GM21526 (cell line): ENCODE data around the gene ERAS.
"Not testable (repeated sequence)": the region's sequence is repeated elsewhere in the genome, so short reads cannot be mapped to it uniquely, and the experiment has no call there.

ENCODE experiments used
- ATAC-seq: cut with Tn5 transposase; IDR thresholded peaks from one replicate; pipeline ENCODE4 v1.9.1; 2021; ENCODE audit warnings: moderate library complexity; ENCODE audit not compliant: unreplicated experiment, low FRiP score

Gene ERAS

DNA sequence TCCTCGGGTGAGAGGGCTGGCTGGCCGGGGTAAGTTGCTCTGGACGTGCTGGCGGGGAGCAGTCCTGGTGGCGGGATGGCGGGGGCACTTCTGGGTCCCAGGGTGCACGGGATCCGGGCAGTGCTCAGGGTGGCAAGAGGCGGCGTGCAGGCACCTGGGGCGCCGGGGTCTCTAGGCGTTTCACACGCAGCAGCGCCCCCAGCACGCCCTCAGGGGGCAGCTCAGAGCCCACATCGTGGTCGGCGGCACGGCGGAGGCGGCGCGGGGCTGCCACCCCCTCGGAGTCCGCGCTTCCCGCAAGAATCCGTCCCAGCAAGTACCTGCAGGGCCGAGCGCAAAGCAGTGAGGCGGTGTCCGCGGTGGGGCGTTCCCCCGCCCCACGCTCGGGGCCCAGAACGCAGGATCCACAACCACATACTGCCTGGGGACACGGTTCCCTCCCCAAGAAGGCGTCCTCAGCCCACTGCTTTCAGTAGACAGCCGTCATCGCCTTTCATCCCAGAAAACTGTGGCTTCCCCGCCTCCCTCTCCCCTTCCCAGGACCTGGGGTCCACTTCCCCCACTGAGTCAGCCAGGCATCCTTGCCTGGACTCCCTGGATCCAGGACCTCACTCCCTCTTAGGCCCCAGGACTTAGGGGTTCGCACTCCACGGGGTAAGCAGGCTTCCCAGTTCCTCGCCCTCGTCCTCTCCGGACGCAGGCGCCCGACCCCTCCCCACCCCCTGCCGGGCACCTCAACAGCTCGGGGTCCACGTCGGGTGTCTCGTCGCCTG, 5.0 kb downstream of the ERAS start:
- no peak for ATAC-seq

DNA sequence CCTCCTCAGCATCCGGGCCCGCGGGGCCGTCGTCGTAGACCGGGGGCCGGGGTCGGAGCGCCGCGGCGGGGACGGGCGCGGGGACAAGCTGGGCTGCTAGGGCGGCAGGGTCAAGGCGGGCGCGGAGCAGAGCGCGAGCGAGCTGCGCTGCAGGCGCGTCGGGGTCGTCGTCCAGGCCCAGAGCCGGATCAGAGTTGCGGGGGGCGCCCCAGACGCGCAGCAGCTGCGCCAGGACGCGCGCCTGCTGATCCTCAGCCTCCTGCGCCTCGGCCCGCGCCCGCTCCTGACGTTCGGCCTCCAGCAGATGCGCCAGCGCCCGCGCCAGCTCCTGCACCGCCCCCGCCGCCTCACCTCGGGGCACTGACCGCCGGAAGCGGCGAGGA, 5.6 kb downstream of the ERAS start:
- no peak for ATAC-seq

DNA sequence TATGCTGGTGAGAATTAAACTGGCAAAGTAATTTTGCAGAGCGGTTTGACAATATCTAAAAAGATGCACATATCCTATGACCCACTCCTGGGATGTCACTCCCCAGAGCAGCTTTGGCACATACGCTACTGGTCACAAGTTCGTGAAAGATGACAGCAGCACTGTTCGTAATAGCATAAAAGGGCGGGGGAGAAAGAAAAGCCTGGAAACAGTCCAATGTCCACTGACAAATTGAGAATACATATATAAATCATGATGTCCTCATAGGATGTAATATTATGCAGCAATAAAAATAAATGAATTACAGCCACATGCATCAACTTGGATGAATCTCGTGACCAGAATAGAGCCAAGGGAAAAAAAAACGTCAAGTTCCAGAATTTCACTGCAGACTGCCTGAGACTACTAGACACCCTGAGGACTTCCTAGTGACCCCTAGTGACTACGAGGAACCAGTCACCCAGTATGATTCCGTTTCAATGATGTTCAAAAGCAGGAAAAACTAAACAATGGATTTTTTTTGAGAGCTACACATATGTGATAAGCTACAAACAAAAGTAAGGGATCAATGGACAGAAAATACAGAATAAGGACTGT, 7.3 kb downstream of the ERAS start:
- ATAC-seq, result no peak

DNA sequence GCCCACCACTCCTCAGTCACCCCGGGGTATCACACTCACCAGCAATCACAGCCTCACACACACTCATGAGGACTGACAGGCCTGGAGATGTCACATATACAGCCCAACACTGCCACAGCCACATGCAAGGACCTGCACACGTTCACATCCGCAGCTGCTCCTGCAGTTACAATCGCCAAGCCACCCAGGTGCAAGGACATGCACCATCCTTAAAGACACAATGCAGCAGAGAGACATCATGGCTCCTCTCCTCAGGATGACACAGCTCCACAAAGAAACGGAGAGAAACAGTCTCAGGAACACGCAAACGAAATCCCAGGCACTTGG, 8.0 kb downstream of the ERAS start:
- ATAC-seq, result no peak

DNA sequence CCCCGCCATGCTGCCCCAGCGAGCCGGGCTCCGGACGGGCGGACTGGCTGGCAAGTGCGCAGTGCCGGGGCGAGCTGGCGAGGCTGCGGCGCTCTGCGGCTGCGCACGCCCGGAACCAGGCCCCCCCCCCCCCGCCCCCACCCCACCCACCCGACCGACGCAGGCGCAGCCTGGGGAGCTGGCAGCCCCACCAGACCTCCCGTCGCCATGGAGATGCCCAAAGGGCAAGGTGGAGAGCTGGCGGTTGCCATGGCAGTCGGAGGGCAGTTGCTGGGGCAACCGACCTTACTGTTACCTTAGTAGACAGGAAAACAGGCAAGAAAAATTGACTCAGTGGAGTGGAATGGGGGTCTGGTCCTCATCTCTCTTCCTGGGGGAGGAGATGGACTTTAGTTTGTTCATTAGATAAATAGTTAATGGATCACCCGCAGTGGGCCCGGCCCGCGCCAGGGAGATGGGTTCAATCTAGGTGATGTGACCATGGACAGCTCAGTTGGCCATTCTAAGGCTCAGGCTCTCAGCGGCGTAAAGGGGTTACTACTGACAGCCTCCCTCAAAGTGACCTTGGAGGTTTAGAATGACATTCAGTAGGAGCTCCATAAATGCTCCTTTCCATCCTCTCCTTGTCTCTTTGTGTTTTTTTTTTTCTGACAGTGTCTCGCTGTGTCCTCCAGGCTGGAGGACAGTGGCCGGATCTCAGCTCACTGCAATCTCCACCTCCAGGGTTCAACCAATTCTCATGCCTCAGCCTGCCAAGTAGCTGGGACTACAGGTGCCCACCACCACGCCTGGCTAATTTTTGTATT, 9.4 kb downstream of the ERAS start, which contains the start of gene PCSK1N:
Gene PCSK1N (minus strand): TSS at position 87 of the 806 bp plus-strand sequence. CDS start 78 bp downstream, at position 9.
- ATAC-seq, result no peak

DNA sequence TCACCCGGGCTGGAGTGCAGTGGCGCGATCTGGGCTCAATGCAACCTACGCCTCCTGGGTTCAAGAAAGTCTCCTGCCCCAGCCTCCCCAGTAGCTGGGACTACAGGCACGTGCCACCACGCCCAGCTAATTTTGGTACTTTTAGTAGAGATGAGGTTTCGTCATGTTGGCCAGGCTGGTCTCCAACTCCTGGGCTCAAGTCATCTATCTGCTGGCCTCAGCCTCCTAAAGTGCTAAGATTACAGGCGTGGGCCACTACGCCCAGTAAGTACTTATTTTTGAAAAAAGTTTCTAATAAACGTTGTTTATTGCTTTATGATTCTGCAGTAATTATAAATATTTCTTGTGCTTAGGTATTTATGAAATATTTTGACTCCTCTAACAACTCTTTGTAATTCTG, 13.4 kb downstream of the ERAS start:
- no peak for ATAC-seq

DNA sequence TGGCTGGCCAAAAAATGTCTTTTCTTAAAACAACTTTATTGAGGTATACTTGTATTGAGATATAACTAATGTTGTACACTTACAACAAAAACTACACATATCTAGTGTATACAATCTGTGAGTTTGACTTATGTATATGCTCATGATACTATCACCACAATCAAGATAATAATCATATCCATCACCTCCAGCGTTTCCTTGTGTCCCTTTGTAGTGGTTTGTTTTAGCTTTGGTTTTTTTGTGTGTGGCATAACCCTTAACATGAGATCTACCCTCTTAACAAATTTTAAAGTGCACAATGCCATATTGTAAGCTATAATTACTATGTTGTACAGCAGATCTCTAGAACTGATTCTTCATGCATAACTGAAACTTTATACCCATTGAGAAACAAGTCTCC, 22.5 kb downstream of the ERAS start:
- no peak for ATAC-seq

DNA sequence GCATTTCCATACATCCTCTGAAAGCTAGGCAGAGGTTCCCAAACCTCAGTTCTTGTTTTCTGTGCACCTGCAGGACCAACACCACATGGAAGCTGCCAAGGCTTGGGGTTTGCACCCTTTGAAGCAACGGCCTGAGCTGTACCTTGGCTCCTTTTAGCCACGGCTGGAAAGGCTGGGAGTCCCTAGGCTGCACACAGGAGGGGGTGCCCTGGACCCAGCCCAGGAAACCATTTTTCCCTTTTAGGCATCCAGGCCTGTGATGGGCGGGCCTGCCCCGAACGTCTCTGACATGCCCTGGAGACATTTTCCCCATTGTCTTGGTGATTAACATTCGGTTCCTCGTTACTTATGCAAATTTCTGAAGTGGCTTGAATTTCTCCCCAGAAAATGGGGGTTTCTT, 26.5 kb downstream of the ERAS start:
- ATAC-seq, result no peak

DNA sequence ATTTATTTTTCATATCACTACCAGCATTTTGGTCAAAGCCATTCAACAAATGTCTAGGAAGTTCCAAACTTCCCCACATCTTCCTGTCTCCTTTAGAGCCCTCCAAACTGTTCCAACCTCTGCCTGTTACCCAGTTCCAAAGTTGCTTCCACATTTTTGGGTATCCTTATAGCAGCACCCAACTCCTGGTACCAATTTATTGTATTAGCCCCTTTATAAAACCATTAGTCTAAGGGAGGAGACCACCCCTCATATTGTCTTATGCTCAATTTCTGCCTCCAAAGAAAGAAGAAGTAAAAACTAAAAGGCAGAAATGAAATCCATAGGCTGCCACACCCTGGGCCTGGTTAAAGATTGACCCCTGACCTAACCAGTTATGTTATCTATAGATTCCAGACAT, 27.2 kb downstream of the ERAS start:
- ATAC-seq, result not testable (repeated sequence)

DNA sequence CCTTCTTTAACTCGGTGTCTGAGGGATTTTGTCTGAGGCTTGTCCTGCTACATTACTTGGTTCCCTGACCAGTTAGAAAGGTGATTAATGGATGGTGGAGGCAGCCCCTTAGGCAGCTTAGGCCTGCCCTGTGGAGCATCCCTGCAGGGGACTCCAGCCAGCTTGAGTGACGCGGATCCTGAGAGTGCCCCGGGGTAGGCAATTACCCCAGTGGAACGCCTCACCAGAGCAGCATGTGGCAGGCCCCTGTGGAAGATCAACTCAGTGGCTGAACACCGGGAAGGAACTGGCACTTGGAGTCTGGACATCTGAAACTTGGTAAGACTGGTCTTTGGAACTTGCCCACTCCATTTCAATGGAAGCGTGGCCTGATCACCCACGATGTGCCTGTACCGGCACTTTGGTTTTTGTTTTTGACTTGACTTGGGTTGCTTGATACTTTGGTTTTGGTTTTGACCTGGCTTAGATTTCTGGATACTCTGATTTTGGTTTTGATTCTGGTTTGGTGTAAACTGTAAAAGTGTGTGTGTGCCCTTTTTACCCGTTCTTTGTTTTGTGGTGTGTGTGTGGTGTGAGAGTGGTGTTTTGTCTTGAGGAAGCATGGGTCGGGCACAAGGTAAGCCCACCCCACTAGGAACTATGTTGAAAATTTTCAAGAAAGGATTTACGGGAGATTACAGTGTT, 27.9 kb downstream of the ERAS start:
- not testable (repeated sequence) for ATAC-seq

DNA sequence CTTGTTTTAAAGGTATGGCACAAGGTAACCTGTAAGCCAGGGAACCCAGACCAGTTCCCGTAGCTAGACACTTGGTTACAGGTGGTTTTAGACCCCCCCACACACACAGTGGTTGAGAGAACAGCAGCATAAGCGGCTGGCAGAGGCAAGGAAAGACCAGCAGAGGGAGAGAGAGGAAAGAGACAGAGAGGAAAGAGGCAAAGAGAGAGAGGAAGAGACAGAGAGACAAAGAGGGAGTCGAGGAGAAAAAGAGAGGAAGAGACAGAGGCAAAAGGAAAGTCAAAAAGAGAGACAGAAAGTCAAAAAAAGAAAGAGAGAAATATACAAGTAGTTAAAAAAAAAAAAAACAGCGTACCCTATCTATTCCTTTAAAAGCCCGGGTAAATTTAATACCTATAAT, 28.6 kb downstream of the ERAS start:
- ATAC-seq, result no peak

DNA sequence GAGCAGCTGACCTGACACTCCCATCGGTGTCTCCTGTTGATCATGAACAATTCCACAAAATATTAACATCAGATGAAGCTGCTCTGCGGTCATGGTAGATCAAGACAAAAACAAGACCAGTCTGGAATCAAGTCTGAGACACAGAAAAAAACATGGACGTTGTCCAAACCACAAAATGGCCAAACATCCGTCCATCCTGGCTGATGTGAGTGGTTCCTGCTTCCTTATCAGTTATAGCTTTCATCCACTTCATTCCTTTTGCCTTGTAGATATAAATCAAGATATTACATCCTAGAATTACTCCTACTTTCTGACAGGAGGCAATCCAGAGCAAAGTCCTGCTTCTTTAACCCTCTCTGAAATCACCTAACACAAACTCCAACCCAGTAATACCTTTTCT, 37.9 kb downstream of the ERAS start:
- ATAC-seq, result no peak

DNA sequence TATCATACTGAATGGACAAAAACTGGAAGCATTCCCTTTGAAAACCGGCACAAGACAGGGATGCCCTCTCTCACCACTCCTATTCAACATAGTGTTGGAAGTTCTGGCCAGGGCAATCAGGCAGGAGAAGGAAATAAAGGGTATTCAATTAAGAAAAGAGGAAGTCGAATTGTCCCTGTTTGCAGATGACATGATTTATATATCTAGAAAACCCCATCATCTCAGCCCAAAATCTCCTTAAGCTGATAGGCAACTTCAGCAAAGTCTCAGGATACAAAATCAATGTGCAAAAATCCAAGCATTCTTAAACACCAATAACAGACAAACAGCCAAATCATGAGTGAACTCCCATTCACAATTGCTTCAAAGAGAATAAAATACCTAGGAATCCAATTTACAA, 45.7 kb downstream of the ERAS start:
- ATAC-seq, result not testable (repeated sequence)

DNA sequence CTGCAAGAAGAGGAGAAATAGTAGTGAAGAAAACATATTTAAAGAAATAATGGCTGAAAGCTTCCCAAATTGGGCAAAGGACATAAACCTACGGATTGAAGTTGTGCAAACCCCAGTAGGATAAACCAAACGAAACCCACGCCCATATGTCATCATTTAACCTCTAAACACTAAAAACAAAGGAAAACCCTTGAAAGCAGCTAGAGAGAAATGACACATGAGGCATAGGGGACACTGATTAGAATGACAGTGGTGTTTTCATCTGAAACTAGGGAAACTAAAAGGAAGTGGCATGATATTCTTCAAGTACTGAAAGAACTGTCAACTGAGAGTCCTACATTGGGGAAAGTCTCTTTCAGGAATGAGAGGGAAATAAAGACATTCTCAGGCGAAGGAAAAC, 50.6 kb downstream of the ERAS start:
- not testable (repeated sequence) for ATAC-seq
